A549 (cell line): ENCODE measurements around the gene EFS. TPM values are rescaled to one million over a fixed set of nuclear protein-coding genes. Genes with fewer than 3 reads are reported as not detected.

Experiments
- ATAC-seq, 2 experiments: fragments of 200-7000 bp in 1 of 2; fragments of >200 bp in 1 of 2; cut with Nextera tagmentation in 1 of 2; cut with Tn5 transposase in 1 of 2; 3 replicates each; pipeline versions ENCODE4 v1.8.0 to v1.9.1; 2018 to 2020; ENCODE audit warnings: mild to moderate bottlenecking in 1 of 2, moderate library complexity in 1 of 2
- CTCF ChIA-PET: fragments of 300-600 bp; sonication (Branson Sonifier 250); formaldehyde crosslinking; extraction: SDS; loops from one replicate; lab custom pipeline; 2021; ENCODE audit warnings: antibody characterized with exemption, inconsistent platforms; lab: Yijun Ruan, JAX
- POLR2A ChIA-PET: fragments of 350-600 bp; formaldehyde crosslinking; extraction: SDS; loops from one replicate; lab custom pipeline; 2021; ENCODE audit warnings: antibody characterized with exemption, inconsistent platforms; lab: Yijun Ruan, JAX
- DNase-seq, 2 experiments: peaks; one replicate each; pipeline versions ENCODE4 v3.0.0 to v3.0.0-alpha.2; 2011 to 2016; ENCODE audit warnings: low read depth in 1 of 2, low spot score in 1 of 2
- FAIRE-seq: peaks from 2 replicates; lab custom pipeline; 2011; peaks lifted over from hg19 to GRCh38; lab: Jason Lieb, UNC
- H3K27ac ChIP-seq, 2 experiments: fragments of >200 bp; sonication (Bioruptor Twin); formaldehyde crosslinking; 3 replicates each; pipeline ENCODE4 v1.5.1; 2016 to 2017
- H3K4me1 ChIP-seq: fragments of >200 bp; sonication (Bioruptor Twin); formaldehyde crosslinking; 3 replicates; pipeline ENCODE4 v1.6.1; 2016
- H3K4me2 ChIP-seq: fragments of >200 bp; sonication (Bioruptor Twin); formaldehyde crosslinking; 3 replicates; pipeline ENCODE4 v1.6.1; 2016
- H3K4me3 ChIP-seq: fragments of >200 bp; sonication (Bioruptor Twin); formaldehyde crosslinking; 3 replicates; pipeline ENCODE4 v1.5.1; 2016
- H3K9me3 ChIP-seq: fragments of >200 bp; sonication (Bioruptor Twin); formaldehyde crosslinking; 3 replicates; pipeline ENCODE4 v1.6.1; 2016
- CBX8 ChIP-seq: fragments of 200-600 bp; sonication (generic); IDR thresholded peaks from 2 replicates; pipeline ENCODE4 v1.6.1; 2016
- CHD4 ChIP-seq: fragments of 200-600 bp; sonication (generic); IDR thresholded peaks from 2 replicates; pipeline ENCODE4 v1.6.1; 2016; ENCODE audit warnings: antibody characterized with exemption, mild to moderate bottlenecking, borderline replicate concordance
- CTCF ChIP-seq: fragments of >200 bp; sonication (Bioruptor Twin); formaldehyde crosslinking; IDR thresholded peaks from 3 replicates; pipeline ENCODE4 v1.5.1; 2016
- E2F6 ChIP-seq: IDR thresholded peaks from 2 replicates; pipeline ENCODE4 v1.6.1; 2012; ENCODE audit warnings: low read depth, borderline replicate concordance
- ELK1 ChIP-seq: fragments of 150-350 bp; IDR thresholded peaks from 2 replicates; pipeline ENCODE4 v1.6.1; 2014; ENCODE audit warnings: low read depth, mild to moderate bottlenecking, low read length
- GATA3 ChIP-seq: IDR thresholded peaks from 2 replicates; pipeline ENCODE4 v1.6.1; 2012; ENCODE audit warnings: borderline replicate concordance
- NPAS2 ChIP-seq: fragments of 250-450 bp; sonication (Bioruptor Pico); IDR thresholded peaks from 2 replicates; pipeline ENCODE4 v1.8.0; 2022; ENCODE audit warnings: mild to moderate bottlenecking, moderate library complexity, borderline replicate concordance
- NR3C1 ChIP-seq: fragments of >200 bp; sonication (Bioruptor Twin); formaldehyde crosslinking; IDR thresholded peaks from 3 replicates; pipeline ENCODE4 v1.6.1; 2017
- PHF8 ChIP-seq: fragments of 200-600 bp; sonication (generic); IDR thresholded peaks from 2 replicates; pipeline ENCODE4 v1.6.1; 2016; ENCODE audit warnings: low read depth, mild to moderate bottlenecking, antibody characterized with exemption, moderate library complexity, borderline replicate concordance
- POLR2A ChIP-seq: IDR thresholded peaks from 2 replicates; pipeline ENCODE4 v1.6.1; 2012; ENCODE audit warnings: mild to moderate bottlenecking, low read length
- RAD21 ChIP-seq, 2 experiments: fragments of >200 bp in 1 of 2; sonication (Bioruptor Twin) in 1 of 2; formaldehyde crosslinking in 1 of 2; IDR thresholded peaks in 1 of 2; conservative IDR thresholded peaks in 1 of 2; 2 replicates in 1 of 2; 3 replicates in 1 of 2; pipeline ENCODE4 v1.6.1; 2012 to 2018; ENCODE audit warnings: inconsistent platforms in 1 of 2
- RARB ChIP-seq: fragments of 250-450 bp; sonication (Bioruptor Pico); IDR thresholded peaks from 2 replicates; pipeline ENCODE4 v1.8.0; 2021; ENCODE audit warnings: mild to moderate bottlenecking, moderate library complexity
- RNF2 ChIP-seq: fragments of 200-600 bp; sonication (generic); IDR thresholded peaks from 2 replicates; pipeline ENCODE4 v1.6.1; 2016; ENCODE audit warnings: low read depth, mild to moderate bottlenecking, antibody characterized with exemption, moderate library complexity, borderline replicate concordance
- ZNF302 ChIP-seq: fragments of 250-450 bp; sonication (Bioruptor Pico); IDR thresholded peaks from 2 replicates; pipeline ENCODE4 v1.9.0; 2021; ENCODE audit warnings: inconsistent platforms, mild to moderate bottlenecking, moderate library complexity
- WGBS: methylation state at CpG from one replicate; pipeline ENCODE4 v1.1.6; 2017; ENCODE audit errors: missing lambda C conversion rate; 5-methylcytosine and 5-hydroxymethylcytosine counted together
- polyA plus RNA-seq, 4 experiments: library from polyadenylated mRNA; depleted of rRNA in 3 of 4; stranded (reverse); fragments of >200 nt; fragmentation: RNase III in 1 of 4; extraction: RNeasy Plus Mini Kit Qiagen cat#74134 plus additional on column Dnase treatment in 1 of 4; gene quantifications; 2 replicates in 3 of 4; 3 replicates in 1 of 4; pipeline ENCODE4 v1.2.3, GENCODE V29; 2011 to 2017

Gene EFS
- polyA plus RNA-seq, 2 of the 4 experiments (the other 2 are of a cell fraction): not detected

GRCh38 chr14:23361320-23361719 is 3.7 kb downstream of the EFS start:
- ATAC-seq: 0 out of 6 replicates have a peak, but pooled peaks of 1 of the 2 experiments have one; percentile 28
- POLR2A ChIA-PET: interaction anchor here (1.2 kb wide), 1 partner anchor 9 kb away, joined by 3 read pairs; the partner anchor contains the start of gene SLC22A17
- CTCF ChIA-PET: interaction anchor here (1.3 to 9.6 kb wide), 9 partner anchors 8 to 199 kb away, joined by 3 to 80 read pairs (median 5); partner anchors contain the start of genes CMTM5 and SLC22A17

GRCh38 chr14:23360496-23360895 is 4.5 kb downstream of the EFS start:
- no peak for FAIRE-seq
- H3K27ac ChIP-seq: no peak overlapping the region
- no peak overlapping the region for H3K4me3 ChIP-seq
- CTCF ChIA-PET: interaction anchor here (0.6 to 9.6 kb wide), 10 partner anchors 10 to 126 kb away, joined by 3 to 80 read pairs (median 4); partner anchors contain the start of gene CMTM5
- ATAC-seq: peak; percentile 39 to 82; a peak in 4 of 6 replicates
- POLR2A ChIA-PET: no interaction called here
- 63% methylated on average over 1 of the region's 11 CpGs for WGBS
- H3K9me3 ChIP-seq: no peaks in the 10 kb centered on the region
- DNase-seq: peak; percentile 35 to 57
- no peaks in the 10 kb centered on the region for H3K4me1 ChIP-seq
- TF ChIP-seq CHD4 (no peak), CTCF (peak; percentile 11; the same call in 1 of the 3 replicates), RAD21 (conservative IDR thresholded peaks at IDR 0.05 in 1 of 2, IDR thresholded peaks at IDR 0.05 in 1 of 2) (peak in 1 of 2 experiments; percentile 27; a peak in 1 of 5 replicates)
- TF ChIP-seq, all 56 proteins: peak for 2
- no peak overlapping the region for H3K4me2 ChIP-seq

More at GRCh38 chr14:23361320-23361719, 3.7 kb downstream of the EFS start:
- no peaks in the 10 kb centered on the region for H3K4me1 ChIP-seq
- no peak overlapping the region for H3K4me2 ChIP-seq
- no peaks in the 10 kb centered on the region for H3K9me3 ChIP-seq
- no peak overlapping the region for H3K4me3 ChIP-seq
- no peak overlapping the region for H3K27ac ChIP-seq
- DNase-seq (no peak), FAIRE-seq (no peak)
- TF ChIP-seq GATA3: no peak
- no peak for TF ChIP-seq RNF2
- TF ChIP-seq CBX8: no peak
- no peak for TF ChIP-seq NPAS2 (CRISPR knock-in tag)
- TF ChIP-seq ZNF302 (CRISPR knock-in tag): no peak
- no peak for TF ChIP-seq POLR2A

GRCh38 chr14:23359722-23360447 is 5.1 kb downstream of the EFS start:
- H3K9me3 ChIP-seq: no peaks in the 10 kb centered on the region
- no peak overlapping the region for H3K27ac ChIP-seq
- POLR2A ChIA-PET: no interaction called here
- no peaks in the 10 kb centered on the region for H3K4me1 ChIP-seq
- no peak for TF ChIP-seq CBX8
- CTCF ChIA-PET: interaction anchor here (0.6 to 9.6 kb wide), 10 partner anchors 10 to 127 kb away, joined by 3 to 80 read pairs (median 4); partner anchors contain the start of gene CMTM5
- DNase-seq: no peak
- no peak overlapping the region for H3K4me3 ChIP-seq
- H3K4me2 ChIP-seq: no peak overlapping the region
- 48% methylated on average over 20 of the region's 22 CpGs for WGBS
- no peak for FAIRE-seq
- ATAC-seq: no peak; a peak in 1 of 6 replicates

- no peak for DNase-seq
- CTCF ChIA-PET: interaction anchor here (1.2 to 9.6 kb wide), 3 partner anchors 12 to 32 kb away, joined by 6 to 80 read pairs (median 28); partner anchors contain the start of gene CMTM5
- no peak overlapping the region for H3K27ac ChIP-seq
- no peak for ATAC-seq
- H3K4me1 ChIP-seq: no peaks in the 10 kb centered on the region
- FAIRE-seq: no peak
- POLR2A ChIA-PET: no interaction called here
- H3K4me2 ChIP-seq: no peak overlapping the region
- H3K9me3 ChIP-seq: no peaks in the 10 kb centered on the region
- 70% methylated on average over 4 of the region's 11 CpGs for WGBS
- TF ChIP-seq PHF8: no peak
- no peak for TF ChIP-seq RNF2
- no peak for TF ChIP-seq RARB (CRISPR knock-in tag)
- no peak for TF ChIP-seq E2F6
- no peak for TF ChIP-seq ELK1
- no peak for TF ChIP-seq CBX8
- no peak for TF ChIP-seq NR3C1
- H3K4me3 ChIP-seq: no peak overlapping the region
Observed at GRCh38 chr14:23359167-23359626, 5.8 kb downstream of the EFS start.
